ENCODE results near the gene NOXO1.
A peak's percentile ranks its signal among the peaks of the same experiment; 100 is the strongest.

The NOXO1 gene

GRCh38 chr16:1984347-1985225 lies 3.3 kb upstream of the NOXO1 start:
- DNase-seq (ENCODE audit: insufficient read length, low spot score) (peak; percentile 77), FAIRE-seq (no peak)
- no peak for TF ChIP-seq POLR2A (IDR thresholded peaks at IDR 0.05; ENCODE audit: low read depth, low read length)

DNA sequence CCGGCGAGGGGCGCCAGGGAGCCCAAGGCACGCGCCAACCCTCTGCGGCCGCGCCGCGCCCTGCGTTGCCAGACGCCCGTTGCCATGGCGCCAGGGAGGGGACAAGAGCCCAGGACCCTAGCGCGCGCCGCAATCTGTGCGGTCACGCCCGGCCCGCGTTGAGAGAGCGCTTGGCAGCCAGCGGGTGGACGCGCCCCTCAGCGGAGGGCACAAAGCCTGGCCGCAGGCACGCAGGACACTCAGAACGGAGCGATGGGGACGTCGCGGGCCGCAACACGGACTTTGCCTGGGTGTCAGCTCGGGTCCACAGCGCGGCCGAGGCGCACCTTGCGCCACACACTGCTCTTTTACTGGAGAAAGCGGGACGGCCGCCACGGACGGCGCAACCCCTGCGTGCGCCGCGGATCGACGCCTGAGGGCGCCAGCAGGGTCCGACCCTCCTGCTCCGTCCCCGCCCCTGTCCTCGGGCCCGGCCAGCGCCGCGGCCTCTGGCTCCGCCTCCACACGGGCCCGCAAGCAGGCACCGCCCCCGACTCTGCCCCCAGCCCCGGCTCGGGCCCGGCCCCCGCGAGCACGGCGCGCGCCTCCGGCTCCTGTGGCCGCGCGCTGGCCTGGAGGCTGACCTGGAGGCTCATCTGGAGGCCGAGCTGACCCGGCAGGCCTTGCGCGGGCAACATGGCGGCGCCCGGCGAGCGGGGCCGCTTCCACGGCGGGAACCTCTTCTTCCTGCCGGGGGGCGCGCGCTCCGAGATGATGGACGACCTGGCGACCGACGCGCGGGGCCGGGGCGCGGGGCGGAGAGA lies 2.5 kb upstream of the NOXO1 start, which contains the start of gene GFER:
Gene GFER, plus strand, starts transcription at position 650 of the 803 bp plus-strand sequence. Its CDS starts 26 bp downstream, at position 676.
- peak; percentile 99 for DNase-seq (ENCODE audit: insufficient read length, low spot score)
- peak; percentile 86 for TF ChIP-seq POLR2A (IDR thresholded peaks at IDR 0.05; ENCODE audit: low read depth, low read length)
- FAIRE-seq = no peak

DNA sequence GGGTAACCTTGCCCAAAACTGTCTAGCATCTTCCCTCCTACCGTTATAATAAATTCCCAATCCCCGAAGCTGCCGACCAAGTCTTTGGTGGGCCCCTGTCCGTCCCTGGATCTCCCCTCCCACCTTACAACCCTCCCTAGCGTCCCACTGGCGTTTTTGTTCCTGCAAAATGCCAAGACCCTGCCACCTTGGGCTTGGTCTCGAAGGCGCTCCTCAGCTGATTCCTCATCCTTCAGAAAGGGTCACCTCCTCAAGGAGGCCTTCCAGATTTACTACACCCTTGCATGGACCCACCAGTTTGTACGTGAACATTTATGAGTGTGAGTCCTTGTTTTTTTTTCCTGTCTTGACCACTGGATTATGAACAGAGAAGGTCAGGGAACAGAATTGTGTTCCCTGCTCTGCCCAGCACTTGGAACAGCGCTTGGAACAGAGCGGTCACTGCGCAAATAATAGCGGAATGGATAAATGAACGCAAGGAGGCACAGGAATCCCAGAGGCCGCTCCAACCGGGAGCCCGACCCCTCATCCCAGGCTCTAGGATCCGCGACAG lies 1.8 kb upstream of the NOXO1 start:
- FAIRE-seq (no peak), DNase-seq (ENCODE audit: insufficient read length, low spot score) (no peak)
- no peak for TF ChIP-seq POLR2A (IDR thresholded peaks at IDR 0.05; ENCODE audit: low read depth, low read length)

DNA sequence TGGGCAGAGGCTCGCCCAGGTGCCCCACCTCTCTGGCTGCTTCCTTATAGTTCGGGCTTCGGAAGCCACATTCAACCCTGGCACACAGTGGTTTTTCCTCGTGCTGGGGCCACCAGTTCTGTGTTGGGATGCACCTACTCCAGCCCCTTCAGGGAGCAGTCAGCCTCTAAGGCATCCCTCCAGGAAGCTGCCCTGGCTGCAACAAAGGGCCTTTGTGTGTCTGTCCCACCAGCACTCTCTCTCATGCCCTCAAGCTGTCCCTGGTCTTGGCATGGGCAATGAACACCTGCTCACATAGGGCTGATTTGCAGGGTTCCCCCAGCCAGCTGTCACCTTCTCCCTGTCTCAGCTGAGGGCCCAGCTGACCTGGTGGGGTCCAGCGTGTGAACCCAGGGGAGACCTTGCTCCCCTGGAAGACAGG lies 754 bp upstream of the NOXO1 start:
- no peak for TF ChIP-seq POLR2A (IDR thresholded peaks at IDR 0.05; ENCODE audit: low read depth, low read length)
- no peak for FAIRE-seq
- peak; percentile 80 for DNase-seq (ENCODE audit: insufficient read length, low spot score)

DNA sequence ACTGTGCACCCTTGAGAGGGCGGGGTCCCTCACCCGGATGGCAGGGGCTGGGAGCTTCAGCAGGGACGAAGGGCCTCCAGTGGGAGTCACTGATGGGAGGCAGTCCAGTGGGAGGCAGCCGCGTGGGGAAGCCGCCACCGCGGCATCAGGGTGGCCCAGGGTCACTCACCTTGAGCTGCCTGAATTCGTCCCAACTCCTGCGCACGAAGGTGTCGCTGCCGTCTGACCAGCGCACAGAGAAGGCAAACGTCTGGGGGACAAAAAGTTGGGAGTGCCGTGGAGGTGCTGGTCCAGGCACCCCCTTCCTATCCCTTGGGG lies 540 bp downstream of the NOXO1 start:
- DNase-seq (ENCODE audit: insufficient read length, low spot score) = no peak
- FAIRE-seq = no peak
- TF ChIP-seq POLR2A (IDR thresholded peaks at IDR 0.05; ENCODE audit: low read depth, low read length) = no peak

DNA sequence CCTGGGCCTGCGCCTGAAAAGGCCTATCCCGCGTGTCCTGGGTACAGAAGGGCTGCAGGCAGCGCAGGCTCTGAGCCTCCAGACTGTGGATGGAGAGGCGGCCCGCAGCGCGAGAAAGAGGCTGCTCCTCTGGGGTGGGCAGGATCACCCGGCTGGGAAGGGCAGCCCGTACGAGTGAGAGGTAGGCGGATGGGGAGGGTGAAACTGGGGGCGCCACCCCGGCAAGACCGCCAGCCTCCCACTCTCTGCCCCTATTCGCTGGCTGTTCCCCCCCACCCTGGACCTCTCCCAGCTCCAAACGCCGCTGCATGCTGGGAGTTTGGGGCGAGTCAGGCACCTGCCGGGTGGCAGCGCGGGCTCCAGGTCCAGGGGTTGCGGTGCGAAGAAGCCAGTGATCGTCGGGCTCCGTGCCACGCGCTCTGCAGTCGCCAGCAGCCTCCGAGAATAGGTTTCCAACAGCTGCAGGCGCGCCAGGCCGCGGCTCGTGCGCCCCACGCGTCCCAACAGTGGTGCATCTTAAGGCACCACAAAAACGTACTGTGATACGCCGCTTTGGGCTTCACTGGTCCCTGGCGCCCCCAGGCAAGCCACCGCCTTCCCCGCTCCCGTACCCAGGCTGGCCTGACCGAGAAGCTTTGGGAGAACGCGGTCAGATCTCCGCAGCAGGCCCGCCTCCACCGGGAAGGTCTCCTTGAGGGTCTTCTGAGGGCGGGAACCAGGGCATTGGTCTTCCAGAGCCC lies 1.1 kb downstream of the NOXO1 start:
- FAIRE-seq = no peak
- no peak for TF ChIP-seq POLR2A (IDR thresholded peaks at IDR 0.05; ENCODE audit: low read depth, low read length)
- no peak for DNase-seq (ENCODE audit: insufficient read length, low spot score)

GRCh38 chr16:1979271-1980029 lies 1.8 kb downstream of the NOXO1 start:
- no peak for DNase-seq (ENCODE audit: insufficient read length, low spot score)
- TF ChIP-seq POLR2A (IDR thresholded peaks at IDR 0.05; ENCODE audit: low read depth, low read length) = no peak
- no peak for FAIRE-seq

DNA sequence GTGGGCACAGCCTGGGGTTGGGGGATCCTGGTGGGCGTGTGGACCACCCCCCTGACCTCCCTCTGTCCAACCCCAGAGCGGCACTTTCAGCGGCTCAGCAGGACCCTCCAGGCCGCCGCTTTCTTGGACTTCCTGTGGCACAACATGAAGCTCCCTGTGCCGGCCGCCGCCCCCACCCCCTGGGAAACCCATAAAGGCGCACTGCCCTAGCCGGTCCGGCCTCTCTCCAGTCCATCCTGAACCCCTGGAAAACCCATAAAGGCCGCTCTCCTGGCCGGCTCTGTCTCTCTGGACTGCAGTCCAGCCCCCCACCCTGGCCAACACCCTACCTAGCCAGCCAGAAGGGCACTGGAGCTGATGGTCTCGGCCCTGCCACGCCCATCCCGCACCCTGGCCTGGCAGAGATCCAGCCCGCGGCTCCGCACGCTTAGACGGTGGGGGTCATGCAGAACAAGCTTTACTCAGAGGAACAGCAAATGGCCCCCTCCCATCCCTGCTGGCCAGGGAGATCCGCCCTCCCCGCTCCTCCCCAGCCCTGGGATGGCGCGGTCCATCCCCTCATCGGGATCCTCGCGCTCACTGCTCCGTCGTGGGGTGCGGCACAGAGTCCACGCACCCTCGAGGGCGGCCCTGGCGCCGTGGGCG lies 2.7 kb downstream of the NOXO1 start:
- DNase-seq (ENCODE audit: insufficient read length, low spot score) (no peak), FAIRE-seq (no peak)
- TF ChIP-seq POLR2A (IDR thresholded peaks at IDR 0.05; ENCODE audit: low read depth, low read length) = no peak

DNA sequence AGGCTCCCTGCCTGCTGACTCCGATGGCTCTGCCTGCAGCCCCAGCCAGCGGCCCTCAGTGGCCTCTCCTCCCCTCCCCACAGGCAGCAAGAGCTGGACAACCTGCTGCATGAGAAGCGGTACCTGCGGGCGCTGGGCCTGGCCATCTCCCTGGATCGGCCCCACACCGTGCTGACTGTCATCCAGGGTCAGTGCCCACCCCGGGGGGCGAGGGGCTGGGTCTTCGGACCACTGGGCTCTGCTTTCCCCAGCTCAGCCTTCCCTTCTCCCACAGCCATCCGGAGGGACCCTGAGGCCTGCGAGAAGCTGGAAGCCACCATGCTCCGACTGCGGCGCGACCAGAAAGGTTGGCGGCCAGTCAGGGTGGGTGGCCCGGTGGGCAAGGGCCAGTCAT lies 3.4 kb downstream of the NOXO1 start:
- TF ChIP-seq POLR2A (IDR thresholded peaks at IDR 0.05; ENCODE audit: low read depth, low read length) = no peak
- no peak for DNase-seq (ENCODE audit: insufficient read length, low spot score)
- FAIRE-seq = no peak

DNA sequence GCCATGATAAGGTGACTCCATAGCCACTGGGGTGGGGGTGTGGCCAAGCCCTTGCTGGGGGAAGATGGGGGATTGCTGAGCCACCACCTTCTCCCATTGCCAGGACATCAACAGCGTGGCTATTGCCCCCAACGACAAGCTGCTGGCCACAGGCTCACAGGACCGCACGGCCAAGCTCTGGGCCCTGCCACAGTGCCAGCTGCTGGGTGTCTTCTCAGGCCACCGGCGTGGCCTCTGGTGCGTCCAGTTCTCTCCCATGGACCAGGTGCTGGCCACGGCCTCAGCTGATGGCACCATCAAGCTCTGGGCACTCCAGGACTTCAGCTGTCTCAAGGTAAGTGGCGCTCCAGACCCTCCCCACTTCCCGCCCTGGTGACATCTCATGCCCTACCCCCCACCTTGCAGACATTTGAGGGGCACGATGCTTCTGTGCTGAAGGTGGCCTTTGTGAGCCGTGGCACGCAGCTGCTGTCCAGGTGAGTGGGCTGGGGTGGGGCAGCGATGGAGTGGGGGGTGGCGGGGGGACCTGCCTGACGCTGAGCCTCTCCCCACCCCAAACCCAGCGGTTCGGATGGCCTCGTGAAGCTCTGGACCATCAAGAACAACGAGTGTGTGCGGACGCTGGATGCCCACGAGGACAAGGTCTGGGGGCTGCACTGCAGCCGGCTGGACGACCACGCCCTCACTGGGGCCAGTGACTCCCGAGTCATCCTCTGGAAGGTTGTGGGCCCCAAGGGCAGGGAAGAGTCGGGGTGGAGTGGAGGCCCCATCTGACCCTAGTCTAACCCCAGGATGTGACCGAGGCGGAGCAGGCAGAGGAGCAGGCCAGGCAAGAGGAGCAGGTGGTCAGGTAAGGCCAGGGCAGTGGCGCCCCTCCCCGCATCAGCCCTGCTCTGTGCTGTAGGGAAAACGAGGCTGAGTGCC lies 4.1 kb downstream of the NOXO1 start:
- no peak for FAIRE-seq
- DNase-seq (ENCODE audit: insufficient read length, low spot score) = no peak
- no peak for TF ChIP-seq POLR2A (IDR thresholded peaks at IDR 0.05; ENCODE audit: low read depth, low read length)

DNA sequence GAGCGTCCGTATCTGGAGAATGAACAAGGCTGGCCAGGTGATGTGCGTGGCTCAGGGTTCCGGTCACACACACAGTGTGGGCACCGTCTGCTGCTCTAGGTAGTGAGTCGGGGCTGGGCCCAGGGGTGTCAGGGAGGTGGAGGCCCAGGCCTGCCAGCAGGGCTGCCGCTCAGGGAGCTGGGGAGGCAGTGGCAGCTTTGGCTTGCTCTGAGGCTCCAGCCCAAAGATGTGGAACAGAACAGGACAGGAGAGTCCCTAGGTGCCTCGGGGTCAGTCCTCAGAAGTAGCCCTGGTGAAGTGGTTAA lies 5.1 kb downstream of the NOXO1 start:
- TF ChIP-seq POLR2A (IDR thresholded peaks at IDR 0.05; ENCODE audit: low read depth, low read length) = no peak
- DNase-seq (ENCODE audit: insufficient read length, low spot score) = no peak
- FAIRE-seq = no peak

All from H54 (cell line).